Measurements from ENCODE around the gene ARHGAP10.

GRCh38 chr4:148109216-148109615, 377.3 kb downstream of the ARHGAP10 start:
- TF ChIP-seq CTCF (IDR thresholded peaks at IDR 0.05) (no peak), POLR2A (IDR thresholded peaks at IDR 0.05) (no peak)

Data from testis (tissue), 2 donors.